ENCODE data around the gene ZFC3H1. TPM values are rescaled to one million over a fixed set of nuclear protein-coding genes. Genes with fewer than 3 reads are reported as not detected.

ZFC3H1 gene
- total and polyA plus RNA-seq, 9 of the 15 experiments (the other 6 are each of a cell fraction or from before 2014, with no cell fraction given): 14.8 to 80.5 (median 22.1) TPM

GRCh38 chr12:71626098-71626497, 37.5 kb downstream of the ZFC3H1 start:
- no peak overlapping the region for H3K4me3 ChIP-seq
- no peak for FAIRE-seq
- H4K20me1 ChIP-seq (replicated peaks; ENCODE audit: control insufficient read depth, insufficient read depth, low read length): no peaks in the 10 kb centered on the region
- H3K4me2 ChIP-seq (ENCODE audit: insufficient read depth, low read length): no peak overlapping the region
- ChIA-PET CTCF (ENCODE audit: low intra/inter-chr PET ratio) (no interaction called here), POLR2A (no interaction called here)
- no peak for DNase-seq (ENCODE audit: extremely low read depth in 1 of 4, low spot score in 3 of 4)
- 58% methylated on average over 5 of the region's 5 CpGs for WGBS (ENCODE audit: insufficient coverage, low coverage, missing lambda C conversion rate)
- peaks cover 99% of the 10 kb centered on the region for H3K36me3 ChIP-seq (ENCODE audit: control insufficient read depth, insufficient read depth, low read length)
- no peaks in the 10 kb centered on the region for H3K9me3 ChIP-seq (replicated peaks; ENCODE audit: control insufficient read depth, insufficient read depth, low read depth, low read length)
- no peaks in the 10 kb centered on the region for H3K27me3 ChIP-seq (ENCODE audit: control insufficient read depth in 2 of 2, insufficient read depth in 2 of 2, low read length in 2 of 2)
- in situ Hi-C loops (cut with MboI): no loop called here
- no TSS peak for BruUV-seq (replicated peaks)
- H3K9ac ChIP-seq (ENCODE audit: insufficient read depth in 1 of 2, low read depth in 2 of 2, low read length in 2 of 2): no peak overlapping the region
- no peaks in the 10 kb centered on the region for H3K4me1 ChIP-seq (replicated peaks in 1 of 2; ENCODE audit: control insufficient read depth in 2 of 2, insufficient read depth in 2 of 2, low read length in 2 of 2)
- no peak overlapping the region for H2AFZ ChIP-seq (ENCODE audit: low read depth, low read length)
- intact Hi-C loops (cut with micrococcal nuclease): no loop called here
- no peak for ATAC-seq
- no peaks in the 10 kb centered on the region for H3K9me1 ChIP-seq (ENCODE audit: control insufficient read depth, insufficient read depth, low read length)
- no peak overlapping the region; the same call in 2 of the 3 replicates for H3K27ac ChIP-seq (ENCODE audit: extremely low read depth, low read depth, low read length)
- H3K79me2 ChIP-seq (ENCODE audit: control insufficient read depth, insufficient read depth, low read length): no peaks in the 10 kb centered on the region
- TF ChIP-seq JUN (IDR thresholded peaks at IDR 0.05; ENCODE audit: borderline replicate concordance, low read depth, low read length) (no peak), JUN (CRISPR knock-in tag; IDR thresholded peaks at IDR 0.05; ENCODE audit: borderline replicate concordance) (no peak), MEF2D (tag; conservative IDR thresholded peaks at IDR 0.05; ENCODE audit: low read depth) (no peak), MXD1 (CRISPR knock-in tag; IDR thresholded peaks at IDR 0.05; ENCODE audit: borderline replicate concordance, poor library complexity, severe bottlenecking) (no peak), ZNF311 (CRISPR knock-in tag; IDR thresholded peaks at IDR 0.05) (no peak), ZNF764 (CRISPR knock-in tag; IDR thresholded peaks at IDR 0.05; ENCODE audit: low read depth) (no peak), RBM22 (IDR thresholded peaks at IDR 0.05; ENCODE audit: low read depth, low read length, poor library complexity, severe bottlenecking) (no peak), CBFA2T3 (IDR thresholded peaks at IDR 0.05) (peak; percentile 60; the same call in 1 of the 2 replicates), ZKSCAN8 (CRISPR knock-in tag; IDR thresholded peaks at IDR 0.05) (no peak), E2F1 (CRISPR knock-in tag; IDR thresholded peaks at IDR 0.05) (no peak), DPF2 (IDR thresholded peaks at IDR 0.05) (0 out of 2 replicates have a peak, but pooled peaks have one; percentile 19), BRCA1 (IDR thresholded peaks at IDR 0.05) (no peak), BRCA1 (CRISPR knock-in tag; IDR thresholded peaks at IDR 0.05) (no peak), CBX8 (IDR thresholded peaks at IDR 0.05; ENCODE audit: borderline replicate concordance, extremely low read depth, low read depth, low read length, poor library complexity, severe bottlenecking) (no peak), ZNF639 (CRISPR knock-in tag; conservative IDR thresholded peaks at IDR 0.05 in 1 of 2, IDR thresholded peaks at IDR 0.05 in 1 of 2) (no peak), E2F3 (CRISPR knock-in tag; IDR thresholded peaks at IDR 0.05) (no peak), CHCHD3 (CRISPR knock-in tag; IDR thresholded peaks at IDR 0.05) (no peak), TRIM24 (IDR thresholded peaks at IDR 0.05) (peak in 1 of 2 experiments; percentile 18; a peak in 1 of 4 replicates), SMARCE1 (IDR thresholded peaks at IDR 0.05) (no peak), KAT8 (IDR thresholded peaks at IDR 0.05; ENCODE audit: low read depth) (no peak), NCOA4 (IDR thresholded peaks at IDR 0.05; ENCODE audit: partially characterized antibody) (no peak)
- TF ChIP-seq, protein P1, sequence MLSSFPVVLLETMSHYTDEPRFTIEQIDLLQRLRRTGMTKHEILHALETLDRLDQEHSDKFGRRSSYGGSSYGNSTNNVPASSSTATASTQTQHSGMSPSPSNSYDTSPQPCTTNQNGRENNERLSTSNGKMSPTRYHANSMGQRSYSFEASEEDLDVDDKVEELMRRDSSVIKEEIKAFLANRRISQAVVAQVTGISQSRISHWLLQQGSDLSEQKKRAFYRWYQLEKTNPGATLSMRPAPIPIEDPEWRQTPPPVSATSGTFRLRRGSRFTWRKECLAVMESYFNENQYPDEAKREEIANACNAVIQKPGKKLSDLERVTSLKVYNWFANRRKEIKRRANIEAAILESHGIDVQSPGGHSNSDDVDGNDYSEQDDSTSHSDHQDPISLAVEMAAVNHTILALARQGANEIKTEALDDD (IDR thresholded peaks at IDR 0.05): no peak

Data from K562 (cell line).